ENCODE data around the gene PRKCZ. TPM values are rescaled to one million over a fixed set of nuclear protein-coding genes. Genes with fewer than 3 reads are reported as not detected.

Gene PRKCZ
- total RNA-seq, 1 experiment from 2014 or later: 45.9 TPM

GRCh38 chr1:2205191-2205952, 155.2 kb downstream of the PRKCZ start:
- no peaks in the 10 kb centered on the region for H3K36me3 Mint-ChIP-seq (ENCODE audit: insufficient read depth, unreplicated experiment)
- no TSS peak for BruUV-seq (replicated peaks)
- no peaks in the 10 kb centered on the region for H3K4me1 Mint-ChIP-seq (ENCODE audit: low read depth, unreplicated experiment)
- Histone ChIP-seq H3K9me3 (no peaks in the 10 kb centered on the region), H3K4me3 (ENCODE audit: low read depth, low read length) (peak overlapping the region; percentile 53), H3K36me3 (ENCODE audit: control insufficient read depth, insufficient read depth, low read length) (no peaks in the 10 kb centered on the region), H3K4me1 (peaks cover 6% of the 10 kb centered on the region; the same call in 1 of the 2 replicates), H3K27me3 (replicated peaks; ENCODE audit: control insufficient read depth, insufficient read depth, low read length) (no peaks in the 10 kb centered on the region)
- TF ChIP-seq, protein P1, sequence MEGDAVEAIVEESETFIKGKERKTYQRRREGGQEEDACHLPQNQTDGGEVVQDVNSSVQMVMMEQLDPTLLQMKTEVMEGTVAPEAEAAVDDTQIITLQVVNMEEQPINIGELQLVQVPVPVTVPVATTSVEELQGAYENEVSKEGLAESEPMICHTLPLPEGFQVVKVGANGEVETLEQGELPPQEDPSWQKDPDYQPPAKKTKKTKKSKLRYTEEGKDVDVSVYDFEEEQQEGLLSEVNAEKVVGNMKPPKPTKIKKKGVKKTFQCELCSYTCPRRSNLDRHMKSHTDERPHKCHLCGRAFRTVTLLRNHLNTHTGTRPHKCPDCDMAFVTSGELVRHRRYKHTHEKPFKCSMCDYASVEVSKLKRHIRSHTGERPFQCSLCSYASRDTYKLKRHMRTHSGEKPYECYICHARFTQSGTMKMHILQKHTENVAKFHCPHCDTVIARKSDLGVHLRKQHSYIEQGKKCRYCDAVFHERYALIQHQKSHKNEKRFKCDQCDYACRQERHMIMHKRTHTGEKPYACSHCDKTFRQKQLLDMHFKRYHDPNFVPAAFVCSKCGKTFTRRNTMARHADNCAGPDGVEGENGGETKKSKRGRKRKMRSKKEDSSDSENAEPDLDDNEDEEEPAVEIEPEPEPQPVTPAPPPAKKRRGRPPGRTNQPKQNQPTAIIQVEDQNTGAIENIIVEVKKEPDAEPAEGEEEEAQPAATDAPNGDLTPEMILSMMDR (IDR thresholded peaks at IDR 0.05; ENCODE audit: insufficient read depth in 1 of 2, low read depth in 1 of 2, low read length in 1 of 2, severe bottlenecking in 1 of 2, unreplicated experiment in 1 of 2): no peak
- peak overlapping the region; percentile 57 for H3K4me3 Mint-ChIP-seq (ENCODE audit: unreplicated experiment)
- peak; percentile 93 for DNase-seq
- no peak overlapping the region for H3K27ac Mint-ChIP-seq (ENCODE audit: unreplicated experiment)
- H3K9me3 Mint-ChIP-seq (ENCODE audit: unreplicated experiment): no peaks in the 10 kb centered on the region
- CTCF ChIA-PET: interaction anchor here (0.8 to 1.4 kb wide), 2 partner anchors 10 to 29 kb away, joined by 3 to 13 read pairs; partner anchors contain the start of gene FAAP20
- POLR2A ChIA-PET: interaction anchor here (0.9 to 1.3 kb wide), 3 partner anchors 10 to 173 kb away, joined by 3 to 5 read pairs (median 3); no protein-coding TSS in a partner anchor
- intact Hi-C loops (cut with micrococcal nuclease; ENCODE audit: unreplicated experiment): no loop called here
- H3K27me3 Mint-ChIP-seq (ENCODE audit: insufficient read depth, unreplicated experiment): no peaks in the 10 kb centered on the region

- H3K4me3 Mint-ChIP-seq (ENCODE audit: unreplicated experiment): no peak overlapping the region
- no peak overlapping the region for H3K27ac Mint-ChIP-seq (ENCODE audit: unreplicated experiment)
- ChIA-PET POLR2A (interaction anchor here (0.6 kb wide), 1 partner anchor 18 kb away, joined by 4 read pairs; no protein-coding TSS in a partner anchor), CTCF (no interaction called here)
- intact Hi-C loops (cut with micrococcal nuclease; ENCODE audit: unreplicated experiment): no loop called here
- no peaks in the 10 kb centered on the region for H3K27me3 Mint-ChIP-seq (ENCODE audit: insufficient read depth, unreplicated experiment)
- DNase-seq: no peak
- no peaks in the 10 kb centered on the region for H3K4me1 Mint-ChIP-seq (ENCODE audit: low read depth, unreplicated experiment)
- no peaks in the 10 kb centered on the region for H3K27me3 ChIP-seq (replicated peaks; ENCODE audit: control insufficient read depth, insufficient read depth, low read length)
- H3K4me1 ChIP-seq: peaks cover 6% of the 10 kb centered on the region; the same call in 1 of the 2 replicates
- BruUV-seq (replicated peaks): no TSS peak
- H3K36me3 Mint-ChIP-seq (ENCODE audit: insufficient read depth, unreplicated experiment): no peaks in the 10 kb centered on the region
- TF ChIP-seq, protein P1 (IDR thresholded peaks at IDR 0.05; ENCODE audit: insufficient read depth in 1 of 2, low read depth in 1 of 2, low read length in 1 of 2, severe bottlenecking in 1 of 2, unreplicated experiment in 1 of 2): no peak
- no peak overlapping the region for H3K4me3 ChIP-seq (ENCODE audit: low read depth, low read length)
- H3K36me3 ChIP-seq (ENCODE audit: control insufficient read depth, insufficient read depth, low read length): no peaks in the 10 kb centered on the region
- no peaks in the 10 kb centered on the region for H3K9me3 Mint-ChIP-seq (ENCODE audit: unreplicated experiment)
- H3K9me3 ChIP-seq: no peaks in the 10 kb centered on the region
Observed at GRCh38 chr1:2206813-2207487, 156.7 kb downstream of the PRKCZ start.
